Subcutaneous abdominal adipose tissue (tissue), 5 donors: ENCODE measurements around the gene RNF213.
"Not testable (repeated sequence)": the region's sequence is repeated elsewhere in the genome, so short reads cannot be mapped to it uniquely, and the experiment has no call there.

Source experiments
- H3K27ac ChIP-seq: one replicate; pipeline ENCODE4 v1.7.0; 2013; ENCODE audit warnings: low read depth, mild to moderate bottlenecking, inconsistent platforms, low read length, moderate library complexity
- H3K27me3 ChIP-seq, 5 donors: one replicate each; pipeline ENCODE4 v1.7.0; 2013; ENCODE audit warnings: low read length in 5 of 5, inconsistent platforms in 1 of 5; ENCODE audit not compliant: control insufficient read depth in 5 of 5, insufficient read depth in 4 of 5
- H3K36me3 ChIP-seq, 5 donors: one replicate each; pipeline ENCODE4 v1.7.0; 2013; ENCODE audit warnings: low read length in 5 of 5; ENCODE audit not compliant: control insufficient read depth in 5 of 5, insufficient read depth in 5 of 5
- H3K4me1 ChIP-seq, 5 donors: one replicate each; pipeline ENCODE4 v1.7.0; 2013; ENCODE audit warnings: low read length in 5 of 5, mild to moderate bottlenecking in 3 of 5, moderate library complexity in 1 of 5; ENCODE audit not compliant: control insufficient read depth in 5 of 5, insufficient read depth in 5 of 5
- H3K4me3 ChIP-seq, 5 donors: one replicate each; pipeline ENCODE4 v1.7.0; 2013; ENCODE audit warnings: low read length in 5 of 5, low read depth in 1 of 5
- H3K9ac ChIP-seq, 5 donors: one replicate each; pipeline ENCODE4 v1.7.0; 2013; ENCODE audit warnings: low read length in 5 of 5, mild to moderate bottlenecking in 4 of 5, moderate library complexity in 3 of 5
- H3K9me3 ChIP-seq, 5 donors: one replicate each; pipeline ENCODE4 v1.7.0; 2013; ENCODE audit warnings: low read length in 5 of 5; ENCODE audit not compliant: control insufficient read depth in 5 of 5
- donor health status: healthy.
- donor health status: healthy.
- donor health status: healthy.
- donor health status: healthy.
- donor health status: healthy.

Gene RNF213

DNA sequence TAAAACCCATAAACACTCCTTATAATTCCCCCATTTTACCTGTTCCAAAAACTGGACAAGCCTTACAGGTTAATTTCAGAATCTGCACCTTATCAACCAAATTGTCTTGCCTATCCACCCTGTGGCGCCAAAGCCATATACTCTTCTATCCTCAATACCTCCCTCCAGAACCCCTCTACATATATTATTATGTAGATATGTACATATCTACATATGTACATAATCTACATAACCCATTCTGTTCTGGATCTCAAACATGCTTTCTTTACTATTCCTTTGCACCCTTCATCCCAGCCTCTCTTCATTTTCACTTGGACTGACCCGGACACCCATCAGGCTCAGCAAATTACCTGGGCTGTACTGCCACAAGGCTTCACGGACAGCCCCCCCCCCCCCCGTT lies 142.3 kb downstream of the RNF213 start:
- H3K27me3 ChIP-seq: no peaks in the 10 kb centered on the region
- H3K4me1 ChIP-seq: peaks cover 0 to 8% (median 0%) of the 10 kb centered on the region in 5 donors
- no peak overlapping the region for H3K4me3 ChIP-seq
- H3K9me3 ChIP-seq: no peaks in the 10 kb centered on the region
- no peak overlapping the region for H3K9ac ChIP-seq
- H3K27ac ChIP-seq: no peak overlapping the region
- H3K36me3 ChIP-seq: no peaks in the 10 kb centered on the region

DNA sequence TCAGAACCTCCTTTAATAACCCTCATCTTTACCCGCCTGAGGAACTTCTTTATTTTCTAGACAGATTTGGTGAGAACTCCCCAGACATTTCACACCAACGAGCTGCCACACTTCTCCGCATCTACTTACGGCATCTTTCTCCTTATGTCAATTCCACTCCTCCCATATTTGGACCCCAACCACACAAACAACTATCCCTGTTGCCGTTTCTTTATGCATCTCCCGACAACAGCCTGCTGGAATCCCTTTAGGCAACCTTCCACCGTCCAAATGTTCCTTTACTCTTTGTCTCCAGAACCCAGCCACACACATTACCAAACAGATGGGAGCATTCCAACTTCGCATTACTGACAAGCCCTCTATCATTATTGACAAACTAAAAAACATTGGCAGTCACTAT lies 145.5 kb downstream of the RNF213 start:
- Histone ChIP-seq H3K4me1 (peaks cover 0 to 3% (median 0%) of the 10 kb centered on the region in 5 donors), H3K9me3 (no peaks in the 10 kb centered on the region), H3K27ac (no peak overlapping the region), H3K9ac (no peak overlapping the region), H3K4me3 (no peak overlapping the region), H3K27me3 (no peaks in the 10 kb centered on the region), H3K36me3 (no peaks in the 10 kb centered on the region)

DNA sequence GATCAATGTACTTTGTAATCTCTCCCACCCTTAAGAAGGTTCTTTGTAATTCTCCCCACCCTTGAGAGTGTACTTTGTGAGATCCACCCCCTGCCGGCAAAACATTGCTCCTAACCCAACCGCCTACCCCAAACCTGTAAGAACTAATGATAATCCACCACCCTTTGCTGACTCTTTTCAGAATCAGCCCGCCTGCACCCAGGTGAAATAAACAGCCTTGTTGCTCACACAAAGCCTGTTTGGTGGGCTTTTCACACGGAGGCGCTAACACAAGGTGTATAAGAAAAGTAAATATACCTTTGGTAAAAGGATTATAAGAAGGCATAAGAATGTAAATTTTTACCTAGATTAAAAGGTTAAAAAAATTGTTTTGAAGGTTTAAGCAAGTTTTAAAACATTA lies 147.3 kb downstream of the RNF213 start:
- H3K27ac ChIP-seq, H3K9me3 ChIP-seq, H3K9ac ChIP-seq, H3K36me3 ChIP-seq, H3K4me3 ChIP-seq, H3K4me1 ChIP-seq, H3K27me3 ChIP-seq: not testable (repeated sequence)

GRCh38 chr17:80408872-80409271 lies 148.2 kb downstream of the RNF213 start:
- Histone ChIP-seq H3K27me3 (no peaks in the 10 kb centered on the region), H3K9me3 (no peaks in the 10 kb centered on the region), H3K36me3 (no peaks in the 10 kb centered on the region), H3K9ac (no peak overlapping the region), H3K27ac (no peak overlapping the region), H3K4me3 (no peak overlapping the region), H3K4me1 (peaks cover 0 to 3% (median 2%) of the 10 kb centered on the region in 5 donors)

- Histone ChIP-seq H3K9me3 (no peaks in the 10 kb centered on the region), H3K27ac (no peak overlapping the region), H3K27me3 (no peaks in the 10 kb centered on the region), H3K4me1 (peaks cover 0 to 10% (median 10%) of the 10 kb centered on the region in 5 donors), H3K36me3 (no peaks in the 10 kb centered on the region), H3K9ac (no peak overlapping the region), H3K4me3 (no peak overlapping the region)
These were observed 149.0 kb downstream of the RNF213 start for GRCh38 chr17:80409626-80410025.

- not testable (repeated sequence) for H3K27me3 ChIP-seq, H3K4me3 ChIP-seq, H3K9me3 ChIP-seq, H3K27ac ChIP-seq, H3K9ac ChIP-seq, H3K36me3 ChIP-seq
- peaks cover 0 to 16% (median 14%) of the 10 kb centered on the region in 5 donors for H3K4me1 ChIP-seq
These were observed 149.9 kb downstream of the RNF213 start for GRCh38 chr17:80410441-80411087.

GRCh38 chr17:80413771-80414507 lies 153.3 kb downstream of the RNF213 start:
- Histone ChIP-seq H3K4me1 (peaks cover 3 to 30% (median 26%) of the 10 kb centered on the region in 5 donors), H3K36me3 (peaks cover 2 to 17% (median 15%) of the 10 kb centered on the region in 5 donors), H3K9me3 (no peaks in the 10 kb centered on the region), H3K9ac (peak overlapping the region in 4 of 5 donors; percentile 84 to 97 (median 92)), H3K27me3 (no peaks in the 10 kb centered on the region), H3K27ac (no peak overlapping the region), H3K4me3 (peak overlapping the region; percentile 76 to 92 (median 80))

DNA sequence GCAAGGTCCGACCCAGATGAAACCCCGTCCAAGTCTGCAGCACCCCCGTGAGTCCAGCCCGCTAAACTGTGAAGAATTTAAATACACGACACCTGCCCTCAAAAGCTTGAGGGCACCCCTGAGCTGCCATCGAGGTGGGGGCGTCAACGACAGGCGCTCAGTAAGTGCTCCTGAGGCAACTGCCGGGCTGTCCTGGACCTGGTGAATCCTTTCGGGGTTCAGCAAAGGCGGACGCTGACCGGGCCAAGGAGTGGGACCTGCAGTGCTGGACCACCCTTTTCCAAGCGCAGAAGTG lies 153.8 kb downstream of the RNF213 start:
- Histone ChIP-seq H3K9me3 (no peaks in the 10 kb centered on the region), H3K9ac (peak overlapping the region in 4 of 5 donors; percentile 84 to 97 (median 92)), H3K36me3 (peaks cover 2 to 21% (median 18%) of the 10 kb centered on the region in 5 donors), H3K27ac (peak overlapping the region; percentile 93), H3K4me1 (peaks cover 3 to 30% (median 26%) of the 10 kb centered on the region in 5 donors), H3K4me3 (peak overlapping the region; percentile 76 to 92 (median 80)), H3K27me3 (no peaks in the 10 kb centered on the region)

- Histone ChIP-seq H3K9ac (peak within 1 kb of the TSS; percentile 73 to 97 (median 90)), H3K27ac (peak within 1 kb of the TSS; percentile 93), H3K36me3 (peaks cover 2 to 26% (median 23%) of the 10 kb centered on the region in 5 donors), H3K9me3 (no peaks in the 10 kb centered on the region), H3K27me3 (no peaks in the 10 kb centered on the region), H3K4me1 (peaks cover 3 to 30% (median 26%) of the 10 kb centered on the region in 5 donors), H3K4me3 (peak within 1 kb of the TSS; percentile 76 to 92 (median 80))
These were observed 154.4 kb downstream of the RNF213 start, which contains the start of gene ENDOV for GRCh38 chr17:80414803-80415625. Gene ENDOV (plus strand): TSS chr17:80415167. CDS start chr17:80415195, 28 bp downstream.
